T-helper 1 cell (primary cell): ENCODE results near the gene ALDH9A1.
A peak's percentile ranks its signal among the peaks of the same experiment; 100 is the strongest.
"Not testable (repeated sequence)": the region's sequence is repeated elsewhere in the genome, so short reads cannot be mapped to it uniquely, and the experiment has no call there.

ENCODE experiments used
- DNase-seq, 5 donors: peaks; one replicate each; pipeline ENCODE4 v3.0.0-alpha.2; 2012 to 2020

The ALDH9A1 gene

GRCh38 chr1:165645654-165646366, 52.6 kb downstream of the ALDH9A1 start:
- DNase-seq, result peak in 2 of 5 donors; percentile 17 to 39

- peak in 1 of 5 donors; percentile 5 for DNase-seq
Measured at GRCh38 chr1:165644064-165644735, 54.2 kb downstream of the ALDH9A1 start.

GRCh38 chr1:165641231-165641987, 57.0 kb downstream of the ALDH9A1 start:
- no peak for DNase-seq

- DNase-seq, result no peak
Measured at GRCh38 chr1:165639821-165640623, 58.3 kb downstream of the ALDH9A1 start.

- DNase-seq, result not testable (repeated sequence)
Measured at GRCh38 chr1:165638211-165638610, 60.2 kb downstream of the ALDH9A1 start.

DNA sequence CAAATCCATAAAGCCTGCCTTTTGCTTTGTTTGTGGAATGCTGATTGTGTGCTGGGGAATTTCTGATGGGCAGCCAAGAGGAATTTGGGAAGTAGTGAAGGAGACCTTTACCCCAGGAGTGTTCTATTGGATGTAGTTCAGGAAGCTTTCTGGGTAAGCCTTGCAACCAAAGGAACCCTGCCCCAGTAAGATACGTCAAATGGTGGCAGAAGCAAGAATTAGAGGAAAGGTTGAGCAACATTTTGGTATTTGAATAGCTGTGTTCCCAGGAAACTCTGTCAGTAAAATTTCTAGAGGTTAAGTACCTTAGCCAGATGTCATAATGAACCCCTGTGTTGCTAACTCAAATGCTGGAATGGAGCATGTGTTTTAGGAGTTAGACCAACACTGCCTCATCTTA, 60.9 kb downstream of the ALDH9A1 start:
- DNase-seq, result no peak

DNA sequence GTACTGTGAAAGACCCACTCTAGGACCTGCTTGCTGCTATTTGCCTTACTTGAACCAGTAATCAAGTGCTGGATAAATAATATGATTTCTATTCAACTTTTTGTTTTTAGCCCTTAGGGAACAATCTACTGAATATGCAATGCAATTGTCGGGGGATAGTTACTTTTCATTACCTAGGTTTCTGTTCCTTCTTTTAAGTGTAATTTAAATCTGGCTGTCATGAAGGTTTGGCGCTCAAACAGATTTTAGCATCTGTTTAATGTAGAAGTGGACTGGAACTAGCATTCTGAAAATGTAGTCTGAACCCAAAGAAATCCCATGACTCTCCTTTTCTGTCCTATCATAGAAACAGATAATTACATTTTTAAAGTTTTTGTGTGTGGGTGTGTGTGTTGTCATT, 62.5 kb downstream of the ALDH9A1 start:
- no peak for DNase-seq

- no peak for DNase-seq
Measured at GRCh38 chr1:165635329-165635728, 63.0 kb downstream of the ALDH9A1 start.

- DNase-seq, result no peak
Measured at GRCh38 chr1:165634154-165634921, 64.0 kb downstream of the ALDH9A1 start.

GRCh38 chr1:165633614-165634013, 64.7 kb downstream of the ALDH9A1 start:
- peak in 1 of 5 donors; percentile 32 for DNase-seq

DNA sequence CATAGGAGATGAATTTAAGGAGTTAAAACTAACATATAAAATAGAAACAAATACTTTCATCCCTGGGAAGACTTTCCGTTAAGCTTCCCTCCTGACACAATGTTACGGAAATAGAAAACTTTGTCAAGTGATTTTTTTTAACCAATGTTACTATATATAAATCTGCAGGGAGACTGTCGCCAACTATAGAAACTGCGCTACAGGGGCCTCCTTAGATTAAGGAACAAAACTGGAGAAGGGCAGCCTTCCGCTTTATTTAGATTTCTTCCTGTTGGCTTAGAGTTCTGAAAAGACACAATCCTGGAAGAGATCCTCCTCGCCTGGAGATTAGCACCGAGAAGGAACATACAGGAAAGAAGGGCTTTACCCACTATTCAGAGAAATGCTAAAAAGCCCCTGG, 65.9 kb downstream of the ALDH9A1 start:
- no peak for DNase-seq

- no peak for DNase-seq
Measured at GRCh38 chr1:165632152-165632469, 66.3 kb downstream of the ALDH9A1 start.

GRCh38 chr1:165631342-165632151, 66.8 kb downstream of the ALDH9A1 start:
- DNase-seq, result peak in 3 of 5 donors; percentile 6 to 65 (median 8)

DNA sequence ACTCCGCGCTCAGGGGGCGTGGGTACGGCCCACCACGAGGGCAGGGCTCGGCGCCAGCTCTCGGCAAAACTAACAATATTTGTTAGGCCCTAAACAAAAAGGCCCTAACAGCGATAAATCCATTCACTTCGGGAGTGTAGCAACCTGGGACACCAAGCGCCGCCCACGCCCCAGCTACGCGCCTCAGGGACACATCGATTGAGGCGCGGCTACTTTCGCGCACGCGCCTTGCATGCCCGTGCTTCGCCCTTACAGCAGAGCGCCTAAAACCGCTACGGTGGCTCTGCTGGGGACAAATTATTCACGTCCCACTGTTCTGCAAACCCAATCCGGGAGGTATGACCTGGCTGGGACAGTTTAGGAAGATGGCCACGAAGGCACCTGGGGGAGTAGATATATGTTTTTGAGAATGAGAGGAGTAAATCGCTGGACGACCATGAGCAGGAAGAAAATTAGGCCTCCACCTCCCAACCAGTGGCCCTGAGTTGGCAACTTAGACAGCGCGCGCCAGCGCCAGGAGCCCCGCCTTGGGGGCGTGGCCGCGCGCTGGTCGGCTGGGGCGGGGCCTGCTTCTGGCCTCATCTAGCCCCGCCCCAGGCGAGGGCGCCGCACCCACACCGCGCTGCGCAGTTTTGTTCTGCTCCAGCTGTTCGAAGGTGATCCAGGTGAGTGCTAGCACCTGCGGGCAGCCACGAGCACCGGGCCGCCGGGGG, 67.6 kb downstream of the ALDH9A1 start, which contains the start of gene MGST3:
Gene MGST3, plus strand, starts transcription at position 606 of the 713 bp plus-strand sequence. CDS start 18,614 bp downstream, outside the sequence.
- peak; percentile 81 to 96 (median 89) for DNase-seq

DNA sequence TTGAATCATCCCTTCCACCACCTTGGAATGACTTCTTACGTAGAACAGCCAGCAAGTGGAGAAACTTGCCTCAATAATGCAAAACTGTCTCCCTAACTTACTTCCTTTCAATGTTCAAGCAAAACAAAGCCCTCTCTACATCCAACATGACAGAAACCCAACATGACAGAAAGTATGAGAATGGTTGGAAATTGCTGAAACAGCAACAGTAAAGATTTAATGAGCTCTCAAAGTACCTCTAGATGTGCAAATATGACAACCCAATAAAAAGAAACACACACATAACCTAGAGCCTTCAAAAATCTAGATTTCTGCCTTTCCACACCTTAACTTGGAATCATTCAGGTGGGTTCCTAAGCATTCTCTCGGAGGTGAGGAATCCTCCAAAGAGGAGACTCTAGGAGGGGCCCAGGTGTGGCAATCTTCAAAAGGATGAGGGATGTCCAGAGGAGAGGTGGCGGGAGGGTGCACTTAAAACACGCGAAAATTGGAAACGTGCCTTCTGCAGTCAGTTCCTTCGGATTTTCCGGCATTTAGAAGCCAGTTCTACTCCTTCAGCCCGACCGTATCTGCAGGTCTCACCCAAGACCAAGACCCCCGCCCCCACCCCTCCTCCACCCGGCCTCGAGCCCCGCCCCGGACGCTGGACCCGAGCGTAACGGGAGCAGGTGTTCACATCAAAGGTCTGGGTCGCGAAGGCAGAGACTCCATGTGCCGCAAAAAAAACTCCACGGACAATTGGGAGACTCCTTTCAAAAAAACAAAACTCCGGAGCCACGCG, 68.3 kb downstream of the ALDH9A1 start:
- DNase-seq, result no peak

DNA sequence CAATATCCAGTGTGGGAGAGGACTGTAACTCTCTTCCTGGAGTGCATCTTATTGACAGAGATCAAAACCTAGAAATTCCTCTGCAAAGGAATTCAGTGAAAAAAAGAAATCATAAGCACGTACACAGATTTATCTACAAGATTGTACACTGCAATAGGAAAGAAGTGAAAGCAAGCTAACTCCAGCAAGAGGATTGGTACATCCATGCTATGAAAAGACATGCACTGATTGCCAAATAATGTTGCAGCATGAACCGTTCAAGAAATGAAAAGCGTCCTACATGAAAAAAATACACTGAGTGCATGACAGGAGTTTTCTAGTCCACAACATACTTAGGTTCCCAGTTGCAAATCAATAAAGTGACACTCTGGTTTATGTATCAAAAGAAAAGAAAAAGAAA, 69.2 kb downstream of the ALDH9A1 start:
- DNase-seq, result no peak

- DNase-seq, result no peak
Measured at GRCh38 chr1:165628147-165628822, 70.1 kb downstream of the ALDH9A1 start.

- no peak for DNase-seq
Measured at GRCh38 chr1:165624441-165624840, 73.9 kb downstream of the ALDH9A1 start.

DNA sequence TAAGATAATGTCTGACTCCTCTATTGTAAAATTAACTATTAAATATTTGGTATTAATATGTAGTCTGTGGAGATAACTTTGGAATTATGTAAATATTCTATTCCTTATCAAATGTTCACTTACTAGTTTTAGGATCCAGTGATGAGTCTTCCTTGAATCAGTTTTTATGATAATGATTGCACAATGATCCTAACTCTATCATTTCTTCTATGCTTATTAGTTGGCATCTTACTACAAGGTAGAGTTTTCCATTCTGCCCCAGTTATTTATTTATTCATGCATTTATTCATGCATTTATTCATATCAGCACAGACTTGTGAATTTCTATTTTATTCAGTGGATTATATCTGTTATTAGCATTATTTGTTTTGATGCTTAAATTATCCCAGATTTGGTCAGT, 74.7 kb downstream of the ALDH9A1 start:
- no peak for DNase-seq
